ENCODE measurements around the gene CD59.

- no peak for TF ChIP-seq POLR2A (IDR thresholded peaks at IDR 0.05; ENCODE audit: low read depth, low read length)
- no peak for TF ChIP-seq POLR2AphosphoS5 (IDR thresholded peaks at IDR 0.05; ENCODE audit: low read depth, low read length)
- no peak for TF ChIP-seq TAF1 (IDR thresholded peaks at IDR 0.05; ENCODE audit: borderline replicate concordance, low read depth, low read length)
Measured at GRCh38 chr11:33687733-33688479, 48.3 kb downstream of the CD59 start.
